Measurements from ENCODE around the gene GPR39.

DNA sequence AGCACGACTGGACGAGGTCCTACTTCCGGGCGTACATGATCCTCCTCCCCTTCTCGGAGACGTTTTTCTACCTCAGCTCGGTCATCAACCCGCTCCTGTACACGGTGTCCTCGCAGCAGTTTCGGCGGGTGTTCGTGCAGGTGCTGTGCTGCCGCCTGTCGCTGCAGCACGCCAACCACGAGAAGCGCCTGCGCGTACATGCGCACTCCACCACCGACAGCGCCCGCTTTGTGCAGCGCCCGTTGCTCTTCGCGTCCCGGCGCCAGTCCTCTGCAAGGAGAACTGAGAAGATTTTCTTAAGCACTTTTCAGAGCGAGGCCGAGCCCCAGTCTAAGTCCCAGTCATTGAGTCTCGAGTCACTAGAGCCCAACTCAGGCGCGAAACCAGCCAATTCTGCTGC is 228.6 kb downstream of the GPR39 start:
- TF ChIP-seq, protein P1, sequence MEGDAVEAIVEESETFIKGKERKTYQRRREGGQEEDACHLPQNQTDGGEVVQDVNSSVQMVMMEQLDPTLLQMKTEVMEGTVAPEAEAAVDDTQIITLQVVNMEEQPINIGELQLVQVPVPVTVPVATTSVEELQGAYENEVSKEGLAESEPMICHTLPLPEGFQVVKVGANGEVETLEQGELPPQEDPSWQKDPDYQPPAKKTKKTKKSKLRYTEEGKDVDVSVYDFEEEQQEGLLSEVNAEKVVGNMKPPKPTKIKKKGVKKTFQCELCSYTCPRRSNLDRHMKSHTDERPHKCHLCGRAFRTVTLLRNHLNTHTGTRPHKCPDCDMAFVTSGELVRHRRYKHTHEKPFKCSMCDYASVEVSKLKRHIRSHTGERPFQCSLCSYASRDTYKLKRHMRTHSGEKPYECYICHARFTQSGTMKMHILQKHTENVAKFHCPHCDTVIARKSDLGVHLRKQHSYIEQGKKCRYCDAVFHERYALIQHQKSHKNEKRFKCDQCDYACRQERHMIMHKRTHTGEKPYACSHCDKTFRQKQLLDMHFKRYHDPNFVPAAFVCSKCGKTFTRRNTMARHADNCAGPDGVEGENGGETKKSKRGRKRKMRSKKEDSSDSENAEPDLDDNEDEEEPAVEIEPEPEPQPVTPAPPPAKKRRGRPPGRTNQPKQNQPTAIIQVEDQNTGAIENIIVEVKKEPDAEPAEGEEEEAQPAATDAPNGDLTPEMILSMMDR (IDR thresholded peaks at IDR 0.05): no peak
- TF ChIP-seq ZFX (IDR thresholded peaks at IDR 0.05; ENCODE audit: borderline replicate concordance): no peak

All from 22Rv1 (cell line).